PC-3 (cell line): ENCODE measurements around the gene CCL4.

Source experiments
- CTCF ChIP-seq: fragments of 300-600 bp; sonication (generic); conservative IDR thresholded peaks from 2 replicates; pipeline ENCODE4 v1.5.1; 2017; ENCODE audit warnings: antibody characterized with exemption, low read depth, mild to moderate bottlenecking, low read length
- EZH2 ChIP-seq: fragments of 300-600 bp; sonication (generic); IDR thresholded peaks from one replicate; pipeline ENCODE4 v1.6.1; 2017; ENCODE audit warnings: antibody characterized with exemption, mild to moderate bottlenecking, low read length; ENCODE audit not compliant: unreplicated experiment

GRCh38 chr17:36136036-36136435 is 32.4 kb downstream of the CCL4 start:
- TF ChIP-seq EZH2 (no peak), CTCF (no peak)
